AG08396 (cell line): ENCODE results near the gene RABGAP1L.
"Not testable (repeated sequence)": the region's sequence is repeated elsewhere in the genome, so short reads cannot be mapped to it uniquely, and the experiment has no call there.

Experiments used
- DNase-seq: peaks from one replicate; pipeline ENCODE4 v3.0.0; 2012; ENCODE audit warnings: low spot score, mixed read lengths

The RABGAP1L gene

GRCh38 chr1:174297351-174297750, 138.0 kb downstream of the RABGAP1L start:
- DNase-seq, result no peak

GRCh38 chr1:174301295-174302077, 142.2 kb downstream of the RABGAP1L start:
- DNase-seq, result no peak

GRCh38 chr1:174308604-174309003, 149.3 kb downstream of the RABGAP1L start:
- no peak for DNase-seq

GRCh38 chr1:174309490-174309889, 150.2 kb downstream of the RABGAP1L start:
- no peak for DNase-seq

- no peak for DNase-seq
Observed at GRCh38 chr1:174314433-174314832, 155.1 kb downstream of the RABGAP1L start.

- no peak for DNase-seq
Observed at GRCh38 chr1:174315239-174315638, 155.9 kb downstream of the RABGAP1L start.

GRCh38 chr1:174320897-174321296, 161.6 kb downstream of the RABGAP1L start:
- DNase-seq, result not testable (repeated sequence)

GRCh38 chr1:174322202-174322862, 163.0 kb downstream of the RABGAP1L start:
- no peak for DNase-seq

GRCh38 chr1:174324493-174324892, 165.2 kb downstream of the RABGAP1L start:
- no peak for DNase-seq

- DNase-seq, result no peak
Observed at GRCh38 chr1:174324939-174325338, 165.6 kb downstream of the RABGAP1L start.

- DNase-seq, result no peak
Observed at GRCh38 chr1:174326278-174326677, 167.0 kb downstream of the RABGAP1L start.

GRCh38 chr1:174333437-174333836, 174.1 kb downstream of the RABGAP1L start:
- DNase-seq, result no peak

- DNase-seq, result no peak
Observed at GRCh38 chr1:174337000-174337681, 177.8 kb downstream of the RABGAP1L start.

GRCh38 chr1:174340404-174340803, 181.1 kb downstream of the RABGAP1L start:
- DNase-seq, result not testable (repeated sequence)

- DNase-seq, result no peak
Observed at GRCh38 chr1:174344162-174344561, 184.8 kb downstream of the RABGAP1L start.

- DNase-seq, result no peak
Observed at GRCh38 chr1:174352117-174352516, 192.8 kb downstream of the RABGAP1L start.

- DNase-seq, result no peak
Observed at GRCh38 chr1:174352883-174353608, 193.7 kb downstream of the RABGAP1L start.

- no peak for DNase-seq
Observed at GRCh38 chr1:174358344-174358743, 199.0 kb downstream of the RABGAP1L start.

- no peak for DNase-seq
Observed at GRCh38 chr1:174358786-174359453, 199.6 kb downstream of the RABGAP1L start.

GRCh38 chr1:174359454-174359805, 200.1 kb downstream of the RABGAP1L start:
- DNase-seq, result no peak

GRCh38 chr1:174364996-174365736, 205.8 kb downstream of the RABGAP1L start:
- DNase-seq, result no peak
